Liver (tissue), 3 donors: ENCODE data around the gene HBG1.

ENCODE experiments used
- EGR1 ChIP-seq, 2 donors: IDR thresholded peaks; 2 replicates each; pipeline ENCODE4 v1.6.1; 2016 to 2018; ENCODE audit warnings: antibody characterized with exemption in 2 of 2, low read depth in 2 of 2
- GABPA ChIP-seq, 2 donors: IDR thresholded peaks in 1 of 2; conservative IDR thresholded peaks in 1 of 2; 2 replicates each; pipeline ENCODE4 v1.6.1; 2016; ENCODE audit warnings: antibody characterized with exemption in 2 of 2, mild to moderate bottlenecking in 1 of 2, moderate library complexity in 1 of 2
- JUND ChIP-seq, 2 donors: IDR thresholded peaks; 2 replicates each; pipeline ENCODE4 v1.6.1; 2016; ENCODE audit warnings: antibody characterized with exemption in 2 of 2
- MAX ChIP-seq: IDR thresholded peaks from 2 replicates; pipeline ENCODE4 v1.6.1; 2016; ENCODE audit warnings: antibody characterized with exemption
- REST ChIP-seq: IDR thresholded peaks from 2 replicates; pipeline ENCODE4 v1.6.1; 2016; ENCODE audit warnings: antibody characterized with exemption, mild to moderate bottlenecking
- TAF1 ChIP-seq: conservative IDR thresholded peaks from 2 replicates; pipeline ENCODE4 v1.6.1; 2016; ENCODE audit warnings: antibody characterized with exemption, mild to moderate bottlenecking
- YY1 ChIP-seq: IDR thresholded peaks from 2 replicates; pipeline ENCODE4 v1.6.1; 2016; ENCODE audit warnings: antibody characterized with exemption, mild to moderate bottlenecking
- TF ChIP-seq, protein P1 (sequence below): fragments of 150-350 bp; IDR thresholded peaks from 2 replicates; pipeline ENCODE4 v1.5.1; 2017; ENCODE audit warnings: improper control_type of control experiment, low read depth, low read length; ENCODE audit not compliant: missing input control
- TF ChIP-seq, protein P2 (sequence below): IDR thresholded peaks from 2 replicates; pipeline ENCODE4 v1.6.1; 2016; ENCODE audit warnings: antibody characterized with exemption
- donor health status: healthy.
- donor health status: healthy.

- TF ChIP-seq, protein P1, sequence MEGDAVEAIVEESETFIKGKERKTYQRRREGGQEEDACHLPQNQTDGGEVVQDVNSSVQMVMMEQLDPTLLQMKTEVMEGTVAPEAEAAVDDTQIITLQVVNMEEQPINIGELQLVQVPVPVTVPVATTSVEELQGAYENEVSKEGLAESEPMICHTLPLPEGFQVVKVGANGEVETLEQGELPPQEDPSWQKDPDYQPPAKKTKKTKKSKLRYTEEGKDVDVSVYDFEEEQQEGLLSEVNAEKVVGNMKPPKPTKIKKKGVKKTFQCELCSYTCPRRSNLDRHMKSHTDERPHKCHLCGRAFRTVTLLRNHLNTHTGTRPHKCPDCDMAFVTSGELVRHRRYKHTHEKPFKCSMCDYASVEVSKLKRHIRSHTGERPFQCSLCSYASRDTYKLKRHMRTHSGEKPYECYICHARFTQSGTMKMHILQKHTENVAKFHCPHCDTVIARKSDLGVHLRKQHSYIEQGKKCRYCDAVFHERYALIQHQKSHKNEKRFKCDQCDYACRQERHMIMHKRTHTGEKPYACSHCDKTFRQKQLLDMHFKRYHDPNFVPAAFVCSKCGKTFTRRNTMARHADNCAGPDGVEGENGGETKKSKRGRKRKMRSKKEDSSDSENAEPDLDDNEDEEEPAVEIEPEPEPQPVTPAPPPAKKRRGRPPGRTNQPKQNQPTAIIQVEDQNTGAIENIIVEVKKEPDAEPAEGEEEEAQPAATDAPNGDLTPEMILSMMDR, result no peak
- TF ChIP-seq, protein P2, sequence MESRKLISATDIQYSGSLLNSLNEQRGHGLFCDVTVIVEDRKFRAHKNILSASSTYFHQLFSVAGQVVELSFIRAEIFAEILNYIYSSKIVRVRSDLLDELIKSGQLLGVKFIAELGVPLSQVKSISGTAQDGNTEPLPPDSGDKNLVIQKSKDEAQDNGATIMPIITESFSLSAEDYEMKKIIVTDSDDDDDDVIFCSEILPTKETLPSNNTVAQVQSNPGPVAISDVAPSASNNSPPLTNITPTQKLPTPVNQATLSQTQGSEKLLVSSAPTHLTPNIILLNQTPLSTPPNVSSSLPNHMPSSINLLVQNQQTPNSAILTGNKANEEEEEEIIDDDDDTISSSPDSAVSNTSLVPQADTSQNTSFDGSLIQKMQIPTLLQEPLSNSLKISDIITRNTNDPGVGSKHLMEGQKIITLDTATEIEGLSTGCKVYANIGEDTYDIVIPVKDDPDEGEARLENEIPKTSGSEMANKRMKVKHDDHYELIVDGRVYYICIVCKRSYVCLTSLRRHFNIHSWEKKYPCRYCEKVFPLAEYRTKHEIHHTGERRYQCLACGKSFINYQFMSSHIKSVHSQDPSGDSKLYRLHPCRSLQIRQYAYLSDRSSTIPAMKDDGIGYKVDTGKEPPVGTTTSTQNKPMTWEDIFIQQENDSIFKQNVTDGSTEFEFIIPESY, result no peak
- TF ChIP-seq MAX, result no peak
- TF ChIP-seq TAF1, result no peak
- TF ChIP-seq REST, result no peak
- TF ChIP-seq JUND (IDR thresholded peaks at IDR 0.05), result no peak
- no peak for TF ChIP-seq EGR1 (IDR thresholded peaks at IDR 0.05; ENCODE audit: low read depth in 2 of 2)
- TF ChIP-seq GABPA (IDR thresholded peaks at IDR 0.05 in 1 of 2, conservative IDR thresholded peaks at IDR 0.05 in 1 of 2), result no peak
- no peak for TF ChIP-seq YY1
These were observed 29.9 kb upstream of the HBG1 start for GRCh38 chr11:5279471-5280090.
